ENCODE measurements around the gene CASQ1.
A peak's percentile ranks its signal among the peaks of the same experiment; 100 is the strongest.

Gene CASQ1

GRCh38 chr1:160193091-160193819 lies 2.9 kb downstream of the CASQ1 start (continued):
- TF ChIP-seq ZNF561 (tag by site-specific recombination; IDR thresholded peaks at IDR 0.05; ENCODE audit: borderline replicate concordance) (no peak), ZNF624 (tag by site-specific recombination; IDR thresholded peaks at IDR 0.05) (no peak), ZNF677 (tag by site-specific recombination; IDR thresholded peaks at IDR 0.05) (no peak), ZNF335 (tag by site-specific recombination; conservative IDR thresholded peaks at IDR 0.05) (peak; percentile 61)

GRCh38 chr1:160193832-160194736 lies 3.7 kb downstream of the CASQ1 start:
- Histone ChIP-seq H3K4me1 (ENCODE audit: control insufficient read depth, insufficient read depth, low read length) (no peaks in the 10 kb centered on the region), H3K27ac (ENCODE audit: extremely low read depth, low read depth, low read length) (no peak overlapping the region), H3K9me3 (ENCODE audit: control insufficient read depth, insufficient read depth, low read depth, low read length) (no peaks in the 10 kb centered on the region), H3K36me3 (ENCODE audit: control insufficient read depth in 2 of 2, insufficient read depth in 1 of 2, low read length in 2 of 2) (no peaks in the 10 kb centered on the region), H3K4me3 (ENCODE audit: low read depth, low read length) (no peak overlapping the region)
- ChIA-PET POLR2A (interaction anchor here (0.5 to 2.3 kb wide), 6 partner anchors 8 to 98 kb away, joined by 3 to 9 read pairs (median 4); no protein-coding TSS in a partner anchor), CTCF (interaction anchor here (0.5 to 6.7 kb wide), 57 partner anchors 9 to 864 kb away, joined by 3 to 88 read pairs (median 5); partner anchors contain the start of genes COPA, DCAF8, NCSTN and PEA15)
- TF ChIP-seq ZNF692 (tag by site-specific recombination; IDR thresholded peaks at IDR 0.05), result no peak
- peak; percentile 9; the same call in 1 of the 2 replicates for TF ChIP-seq ZNF248 (tag by site-specific recombination; IDR thresholded peaks at IDR 0.05)
- no peak for TF ChIP-seq GLI2 (tag by site-specific recombination; IDR thresholded peaks at IDR 0.05; ENCODE audit: borderline replicate concordance, low read depth)
- TF ChIP-seq HOXA7 (CRISPR knock-in tag; IDR thresholded peaks at IDR 0.05; ENCODE audit: borderline replicate concordance), result no peak
- no peak for TF ChIP-seq ATF2 (tag by site-specific recombination; IDR thresholded peaks at IDR 0.05; ENCODE audit: low read depth)
- no peak; the same call in 1 of the 2 replicates for TF ChIP-seq ZNF133 (tag by site-specific recombination; IDR thresholded peaks at IDR 0.05)
- no peak for TF ChIP-seq ZNF274 (IDR thresholded peaks at IDR 0.05; ENCODE audit: low read length)
- peak; percentile 54; the same call in 1 of the 2 replicates for TF ChIP-seq ZNF274 (tag by site-specific recombination; IDR thresholded peaks at IDR 0.05; ENCODE audit: borderline replicate concordance)
- TF ChIP-seq ZNF416 (tag by site-specific recombination; IDR thresholded peaks at IDR 0.05), result no peak
- TF ChIP-seq ZNF513 (tag by site-specific recombination; IDR thresholded peaks at IDR 0.05), result no peak
- peak; percentile 45; the same call in 1 of the 2 replicates for TF ChIP-seq ZNF239 (tag by site-specific recombination; IDR thresholded peaks at IDR 0.05)
- 0 out of 2 replicates have a peak, but pooled peaks have one; percentile 10 for TF ChIP-seq ZNF112 (tag by site-specific recombination; IDR thresholded peaks at IDR 0.05)
- no peak for TF ChIP-seq ZSCAN16 (tag by site-specific recombination; IDR thresholded peaks at IDR 0.05)
- peak; percentile 12; the same call in 1 of the 2 replicates for TF ChIP-seq ZNF785 (tag by site-specific recombination; IDR thresholded peaks at IDR 0.05)
- TF ChIP-seq ZNF18 (tag by site-specific recombination; IDR thresholded peaks at IDR 0.05), result peak; percentile 88
- no peak for TF ChIP-seq ZNF341 (tag by site-specific recombination; IDR thresholded peaks at IDR 0.05; ENCODE audit: low read depth)
- TF ChIP-seq ZNF837 (tag by site-specific recombination; IDR thresholded peaks at IDR 0.05), result no peak
- peak; percentile 66; the same call in 1 of the 2 replicates for TF ChIP-seq ZNF670 (tag by site-specific recombination; IDR thresholded peaks at IDR 0.05; ENCODE audit: low read depth)
- TF ChIP-seq ZNF521 (tag by site-specific recombination; IDR thresholded peaks at IDR 0.05), result 0 out of 2 replicates have a peak, but pooled peaks have one; percentile 14
- no peak for TF ChIP-seq ELK4 (IDR thresholded peaks at IDR 0.05; ENCODE audit: borderline replicate concordance, low read depth, low read length)
- peak; percentile 22; the same call in 1 of the 2 replicates for TF ChIP-seq ZNF311 (tag by site-specific recombination; IDR thresholded peaks at IDR 0.05; ENCODE audit: borderline replicate concordance)
- TF ChIP-seq ZNF548 (tag by site-specific recombination; IDR thresholded peaks at IDR 0.05), result peak; percentile 12; the same call in 1 of the 2 replicates

Data from HEK293 (cell line).